GM12878 (cell line): ENCODE results near the gene DENND6B. TPM values are rescaled to one million over a fixed set of nuclear protein-coding genes. Genes with fewer than 3 reads are reported as not detected.

Experiments used
- ATAC-seq: fragments of 200-7000 bp; cut with Tn5 transposase; 3 replicates; pipeline ENCODE4 v1.9.1; 2020; ENCODE audit warnings: mild to moderate bottlenecking, moderate library complexity
- BruUV-seq: library from RNA; stranded (reverse); fragments of 400-500 nt; replicated peaks from 2 replicates; lab custom pipeline; 2021; lab: Mats Ljungman, UMichigan
- CTCF ChIA-PET: fragments of 300-600 bp; sonication (Branson Sonifier 250); formaldehyde crosslinking; extraction: SDS; loops from one replicate; lab custom pipeline; 2021; ENCODE audit warnings: inconsistent platforms; lab: Yijun Ruan, JAX
- POLR2A ChIA-PET: fragments of 350-600 bp; formaldehyde crosslinking; extraction: SDS; loops from one replicate; lab custom pipeline; 2021; ENCODE audit warnings: inconsistent platforms; lab: Charles Lee
- RAD21 ChIA-PET: fragments of 300-600 bp; sonication (Branson Sonifier 250); formaldehyde crosslinking; loops from one replicate; lab custom pipeline; 2023; ENCODE audit warnings: antibody characterized with exemption; ENCODE audit not compliant: unreplicated experiment; lab: Charles Lee
- SMC1A ChIA-PET: fragments of 300-600 bp; sonication (Branson Sonifier 250); formaldehyde crosslinking; loops from one replicate; lab custom pipeline; 2023; ENCODE audit not compliant: unreplicated experiment, uncharacterized antibody; lab: Charles Lee
- DNase-seq: peaks from one replicate; pipeline ENCODE4 v3.0.0-alpha.2; 2011; ENCODE audit warnings: low read depth, low spot score
- FAIRE-seq: peaks from 3 replicates; lab custom pipeline; 2011; peaks lifted over from hg19 to GRCh38; lab: Jason Lieb, UNC
- H2AFZ ChIP-seq: 2 replicates; pipeline ENCODE4 v1.6.0; 2011; ENCODE audit warnings: low read depth, low read length, control low read depth; ENCODE audit not compliant: control insufficient read depth
- H3K27ac ChIP-seq: 2 replicates; pipeline ENCODE4 v1.5.1; 2011; ENCODE audit warnings: control low read depth; ENCODE audit not compliant: control insufficient read depth, insufficient read depth
- H3K27me3 ChIP-seq, 2 experiments: replicated peaks in 1 of 2; 2 replicates each; pipeline versions ENCODE4 v1.6.0 to v1.6.1; 2011; ENCODE audit warnings: low read length in 1 of 2; ENCODE audit not compliant: control insufficient read depth in 2 of 2, insufficient read depth in 2 of 2
- H3K36me3 ChIP-seq, 2 experiments: 2 replicates each; pipeline ENCODE4 v1.5.1; 2011; ENCODE audit warnings: low read length in 1 of 2; ENCODE audit not compliant: control insufficient read depth in 2 of 2, insufficient read depth in 2 of 2
- H3K4me1 ChIP-seq: 2 replicates; pipeline ENCODE4 v1.6.1; 2011; ENCODE audit warnings: mild to moderate bottlenecking, low read length, moderate library complexity, mixed read lengths; ENCODE audit not compliant: control insufficient read depth, insufficient read depth
- H3K4me2 ChIP-seq: 2 replicates; pipeline ENCODE4 v1.6.0; 2011; ENCODE audit warnings: control low read depth; ENCODE audit not compliant: control insufficient read depth, insufficient read depth
- H3K4me3 ChIP-seq: fragments of 200-600 bp; sonication (generic); 2 replicates; pipeline ENCODE4 v1.5.1; 2016
- H3K79me2 ChIP-seq: 2 replicates; pipeline ENCODE4 v1.6.0; 2011; ENCODE audit warnings: low read length; ENCODE audit not compliant: control insufficient read depth, insufficient read depth
- H3K9ac ChIP-seq: 2 replicates; pipeline ENCODE4 v1.8.0; 2011; ENCODE audit warnings: low read length, control low read depth, mixed read lengths; ENCODE audit not compliant: control insufficient read depth, insufficient read depth
- H3K9me3 ChIP-seq: replicated peaks from 3 replicates; pipeline ENCODE4 v1.5.1; 2011; ENCODE audit warnings: mild to moderate bottlenecking, low read length; ENCODE audit not compliant: control insufficient read depth, insufficient read depth
- H4K20me1 ChIP-seq: 2 replicates; pipeline ENCODE4 v1.6.0; 2011; ENCODE audit not compliant: control insufficient read depth, insufficient read depth
- ATF3 ChIP-seq: IDR thresholded peaks from 2 replicates; pipeline ENCODE4 v1.6.1; 2011; ENCODE audit warnings: low read depth, mild to moderate bottlenecking, low read length, moderate library complexity, borderline replicate concordance; ENCODE audit errors: extremely low read depth
- BCLAF1 ChIP-seq: fragments of 450-650 bp; IDR thresholded peaks from 2 replicates; pipeline ENCODE4 v1.6.1; 2017; ENCODE audit warnings: antibody characterized with exemption, mild to moderate bottlenecking, moderate library complexity
- BMI1 ChIP-seq: fragments of 450-650 bp; IDR thresholded peaks from 2 replicates; pipeline ENCODE4 v1.6.1; 2016; ENCODE audit warnings: mild to moderate bottlenecking, moderate library complexity, borderline replicate concordance
- CREM ChIP-seq: IDR thresholded peaks from 2 replicates; pipeline ENCODE4 v1.6.1; 2014; ENCODE audit warnings: antibody characterized with exemption, low read depth
- CTCF ChIP-seq, 3 experiments: IDR thresholded peaks in 2 of 3; conservative IDR thresholded peaks in 1 of 3; 2 replicates each; pipeline ENCODE4 v1.5.1; 2011; ENCODE audit warnings: low read depth in 3 of 3, low read length in 3 of 3, mild to moderate bottlenecking in 3 of 3, control low read depth in 2 of 3, moderate library complexity in 2 of 3, inconsistent platforms in 1 of 3, mixed read lengths in 1 of 3; ENCODE audit not compliant: control insufficient read depth in 2 of 3, insufficient read depth in 1 of 3; ENCODE audit errors: extremely low read depth in 1 of 3
- EED ChIP-seq: sonication (generic); IDR thresholded peaks from 2 replicates; pipeline ENCODE4 v1.6.1; 2016; ENCODE audit warnings: antibody characterized with exemption, low read depth
- ETV6 ChIP-seq, 2 experiments: fragments of 450-650 bp in 1 of 2; IDR thresholded peaks in 1 of 2; conservative IDR thresholded peaks in 1 of 2; 2 replicates each; pipeline ENCODE4 v1.6.1; 2014; ENCODE audit warnings: antibody characterized with exemption in 1 of 2, borderline replicate concordance in 1 of 2, low read depth in 1 of 2, mild to moderate bottlenecking in 1 of 2, moderate library complexity in 1 of 2
- IKZF1 ChIP-seq: fragments of 450-650 bp; conservative IDR thresholded peaks from 2 replicates; pipeline ENCODE4 v1.6.1; 2017; ENCODE audit warnings: antibody characterized with exemption, mild to moderate bottlenecking
- MEF2B ChIP-seq: fragments of 450-650 bp; IDR thresholded peaks from 2 replicates; pipeline ENCODE4 v1.6.1; 2018; ENCODE audit warnings: mild to moderate bottlenecking, moderate library complexity; ENCODE audit not compliant: partially characterized antibody, poor library complexity, severe bottlenecking
- PML ChIP-seq: IDR thresholded peaks from 2 replicates; pipeline ENCODE4 v1.6.1; 2012; ENCODE audit warnings: low read length, inconsistent platforms
- RAD51 ChIP-seq: fragments of 450-650 bp; IDR thresholded peaks from 2 replicates; pipeline ENCODE4 v1.6.1; 2016; ENCODE audit warnings: moderate library complexity, mild to moderate bottlenecking, inconsistent platforms
- SKIL ChIP-seq: fragments of 450-650 bp; IDR thresholded peaks from 2 replicates; pipeline ENCODE4 v1.6.1; 2017; ENCODE audit warnings: mild to moderate bottlenecking, low read depth, inconsistent platforms; ENCODE audit not compliant: poor library complexity, severe bottlenecking
- WRNIP1 ChIP-seq: IDR thresholded peaks from 2 replicates; pipeline ENCODE4 v1.6.1; 2011; ENCODE audit warnings: low read depth, low read length, improper control_type of control experiment, borderline replicate concordance
- WGBS: methylation state at CpG from one replicate; pipeline ENCODE4 v1.1.6; 2016; ENCODE audit warnings: low lambda C conversion rate; ENCODE audit not compliant: insufficient replicate concordance, insufficient coverage; ENCODE audit errors: missing lambda C conversion rate; 5-methylcytosine and 5-hydroxymethylcytosine counted together
- in situ Hi-C: fragments of 300-500 bp; cut with MboI; formaldehyde crosslinking; loops from 9 replicates; pipeline ENCODE4 v1.14.3; 2018; ENCODE audit warnings: mixed read lengths
- intact Hi-C: fragments of 100-400 bp; cut with micrococcal nuclease; formaldehyde crosslinking; loops from one replicate; pipeline ENCODE4 v1.14.2; 2022; ENCODE audit not compliant: unreplicated experiment
- polyA plus RNA-seq, 11 experiments: library from polyadenylated mRNA; depleted of rRNA in 4 of 11; unstranded in 6 of 11; stranded (reverse) in 5 of 11; fragments of >200 nt; fragmentation: Nextera tagmentation in 4 of 11; fragmentation: Illumina TruSeq in 1 of 11; extraction: Ambion mirVana in 4 of 11; extraction: Trizol in 1 of 11; gene quantifications; 1 replicate in 1 of 11; 2 replicates in 10 of 11; pipeline versions ENCODE4 v1.2.1 to v1.2.3, GENCODE V29; 2011 to 2016; ENCODE audit warnings: inconsistent platforms in 2 of 11, missing spikeins in 2 of 11, low read depth in 1 of 11
- total RNA-seq, 4 experiments: library from RNA; depleted of rRNA in 3 of 4; stranded (reverse); fragments of >200 nt in 3 of 4; fragmentation: Illumina TruSeq in 1 of 4; extraction: Trizol in 1 of 4; gene quantifications; 2 replicates each; pipeline versions ENCODE4 v1.2.1 to v1.2.3, GENCODE V29; 2013 to 2021

The DENND6B gene
- total and polyA plus RNA-seq, 10 of the 15 experiments (the other 5 are each of a cell fraction or from before 2014, with no cell fraction given): 0.72 to 11.3 (median 6.2) TPM

- ATAC-seq (peak; percentile 43), DNase-seq (no peak), FAIRE-seq (peak; percentile 54)
- 59% methylated on average over 11 of the region's 11 CpGs for WGBS
- BruUV-seq: no TSS peak
- H3K27ac ChIP-seq: peak overlapping the region; percentile 78
- peaks cover 4% of the 10 kb centered on the region; the same call in 1 of the 2 replicates for H4K20me1 ChIP-seq
- ChIA-PET RAD21 (interaction anchor here (1.5 to 3.8 kb wide), 4 partner anchors 8 to 38 kb away, joined by 3 to 13 read pairs (median 8); no protein-coding TSS in a partner anchor), SMC1A (interaction anchor here (1.5 to 4.2 kb wide), 2 partner anchors 10 to 11 kb away, joined by 5 to 21 read pairs; no protein-coding TSS in a partner anchor), POLR2A (interaction anchor here (0.8 to 3.8 kb wide), 6 partner anchors 10 to 60 kb away, joined by 3 to 22 read pairs (median 6); no protein-coding TSS in a partner anchor), CTCF (interaction anchor here (0.7 to 4.0 kb wide), 9 partner anchors 9 to 317 kb away, joined by 3 to 19 read pairs (median 10); partner anchors contain the start of gene DENND6B)
- peaks cover 2 to 3% of the 10 kb centered on the region in 2 experiments; a peak in 2 of 4 replicates for H3K36me3 ChIP-seq
- peak overlapping the region; percentile 60; the same call in 1 of the 2 replicates for H3K9ac ChIP-seq
- H3K4me3 ChIP-seq: peak overlapping the region; percentile 91; the same call in 1 of the 2 replicates
- H3K27me3 ChIP-seq: no peaks in the 10 kb centered on the region
- peaks cover 78% of the 10 kb centered on the region for H3K79me2 ChIP-seq
- intact Hi-C loops (no loop called here), in situ Hi-C loops (no loop called here)
- H3K4me1 ChIP-seq: peaks cover 59% of the 10 kb centered on the region
- H3K4me2 ChIP-seq: peak overlapping the region; percentile 94
- H3K9me3 ChIP-seq: no peaks in the 10 kb centered on the region
- no peak overlapping the region for H2AFZ ChIP-seq
- TF ChIP-seq BMI1 (no peak), BCLAF1 (no peak), WRNIP1 (no peak), MEF2B (no peak), IKZF1 (peak; percentile 28; the same call in 1 of the 2 replicates), EED (0 out of 2 replicates have a peak, but pooled peaks have one; percentile 42), ATF3 (no peak), RAD51 (no peak), ETV6 (conservative IDR thresholded peaks at IDR 0.05 in 1 of 2, IDR thresholded peaks at IDR 0.05 in 1 of 2; ENCODE audit: borderline replicate concordance in 1 of 2, low read depth in 1 of 2) (no peak), CREM (no peak), PML (no peak), SKIL (no peak), CTCF (IDR thresholded peaks at IDR 0.05 in 2 of 3, conservative IDR thresholded peaks at IDR 0.05 in 1 of 3; ENCODE audit: control insufficient read depth in 2 of 3, extremely low read depth in 1 of 3, insufficient read depth in 1 of 3, low read depth in 3 of 3, low read length in 3 of 3) (peak in 1 of 3 experiments; percentile 22; a peak in 2 of 6 replicates)
These were observed 22.8 kb downstream of the DENND6B start for GRCh38 chr22:50303848-50304527.
